GM19455 (cell line): ENCODE measurements around the gene TAS1R3.
"Not testable (repeated sequence)": the region's sequence is repeated elsewhere in the genome, so short reads cannot be mapped to it uniquely, and the experiment has no call there.

Experiments
- ATAC-seq: cut with Tn5 transposase; IDR thresholded peaks from one replicate; pipeline ENCODE4 v1.9.1; 2021; ENCODE audit not compliant: unreplicated experiment

TAS1R3 gene

GRCh38 chr1:1365875-1366698 lies 35.0 kb downstream of the TAS1R3 start:
- ATAC-seq = no peak

GRCh38 chr1:1366699-1367066 lies 35.6 kb downstream of the TAS1R3 start:
- no peak for ATAC-seq

GRCh38 chr1:1367315-1367714 lies 36.2 kb downstream of the TAS1R3 start:
- ATAC-seq = no peak

GRCh38 chr1:1370094-1370493 lies 39.0 kb downstream of the TAS1R3 start:
- ATAC-seq = not testable (repeated sequence)

- ATAC-seq = no peak
These were observed 39.8 kb downstream of the TAS1R3 start for GRCh38 chr1:1370771-1371300.

GRCh38 chr1:1371364-1371745 lies 40.3 kb downstream of the TAS1R3 start:
- ATAC-seq = no peak

GRCh38 chr1:1371746-1372711 lies 40.9 kb downstream of the TAS1R3 start:
- no peak for ATAC-seq

- ATAC-seq = no peak
These were observed 42.2 kb downstream of the TAS1R3 start for GRCh38 chr1:1373051-1373814.

GRCh38 chr1:1373815-1374588 lies 42.9 kb downstream of the TAS1R3 start:
- ATAC-seq = no peak

GRCh38 chr1:1374589-1374928 lies 43.5 kb downstream of the TAS1R3 start:
- ATAC-seq = peak; percentile 3

- peak; percentile 80 for ATAC-seq
These were observed 44.0 kb downstream of the TAS1R3 start, which contains the start of gene AURKAIP1 for GRCh38 chr1:1374929-1375662. Gene AURKAIP1, minus strand, starts transcription at chr1:1375207. Its CDS starts 451 bp downstream, at chr1:1374756.

GRCh38 chr1:1376551-1377226 lies 45.6 kb downstream of the TAS1R3 start:
- no peak for ATAC-seq

GRCh38 chr1:1377540-1378205 lies 46.6 kb downstream of the TAS1R3 start:
- ATAC-seq = no peak

GRCh38 chr1:1380860-1381259 lies 49.8 kb downstream of the TAS1R3 start:
- ATAC-seq = no peak

GRCh38 chr1:1381294-1381693 lies 50.2 kb downstream of the TAS1R3 start:
- ATAC-seq = no peak
